Measurements from ENCODE around the gene TMEM205. TPM values are rescaled to one million over a fixed set of nuclear protein-coding genes. Genes with fewer than 3 reads are reported as not detected.
A peak's percentile ranks its signal among the peaks of the same experiment; 100 is the strongest.
"Not testable (repeated sequence)": the region's sequence is repeated elsewhere in the genome, so short reads cannot be mapped to it uniquely, and the experiment has no call there.

Gene TMEM205
- total RNA-seq, 4 donors from 2014 or later, result 77.6 to 212 (median 168) TPM

GRCh38 chr19:11338569-11339253 is 7.4 kb downstream of the TMEM205 start:
- Histone ChIP-seq H3K36me3 (peaks cover 0 to 27% (median 0%) of the 10 kb centered on the region in 3 donors), H3K27ac (peak overlapping the region; percentile 55 to 79 (median 78)), H3K4me1 (peaks cover 0 to 26% (median 9%) of the 10 kb centered on the region in 4 donors), H3K4me3 (peak overlapping the region; percentile 61 to 74 (median 66)), H3K27me3 (no peaks in the 10 kb centered on the region), H3K9me3 (no peaks in the 10 kb centered on the region)
- DNase-seq, result no peak
- no peak for TF ChIP-seq POLR2A (IDR thresholded peaks at IDR 0.05)
- no peak for TF ChIP-seq CTCF (IDR thresholded peaks at IDR 0.05)

GRCh38 chr19:11338121-11338520 is 7.9 kb downstream of the TMEM205 start:
- peak overlapping the region in 2 of 4 donors; percentile 76 to 79 for H3K27ac ChIP-seq
- H3K4me1 ChIP-seq, result peaks cover 0 to 21% (median 9%) of the 10 kb centered on the region in 4 donors
- TF ChIP-seq CTCF (IDR thresholded peaks at IDR 0.05), result no peak
- no peak for TF ChIP-seq POLR2A (IDR thresholded peaks at IDR 0.05)
- no peaks in the 10 kb centered on the region for H3K9me3 ChIP-seq
- no peak for DNase-seq
- H3K27me3 ChIP-seq, result no peaks in the 10 kb centered on the region
- peak overlapping the region in 2 of 4 donors; percentile 68 to 74 for H3K4me3 ChIP-seq
- H3K36me3 ChIP-seq, result peaks cover 0 to 33% (median 0%) of the 10 kb centered on the region in 3 donors

- peaks cover 0 to 39% (median 0%) of the 10 kb centered on the region in 3 donors for H3K36me3 ChIP-seq
Measured at GRCh38 chr19:11337080-11337479, 9.0 kb downstream of the TMEM205 start.

GRCh38 chr19:11335449-11336146 is 10.5 kb downstream of the TMEM205 start:
- Histone ChIP-seq H3K27ac (no peak overlapping the region), H3K9me3 (no peaks in the 10 kb centered on the region), H3K4me3 (no peak overlapping the region), H3K27me3 (no peaks in the 10 kb centered on the region), H3K4me1 (peaks cover 0 to 21% (median 9%) of the 10 kb centered on the region in 4 donors), H3K36me3 (peaks cover 0 to 39% (median 0%) of the 10 kb centered on the region in 3 donors)
- no peak for DNase-seq
- no peak for TF ChIP-seq POLR2A (IDR thresholded peaks at IDR 0.05)
- no peak for TF ChIP-seq CTCF (IDR thresholded peaks at IDR 0.05)

More at GRCh38 chr19:11337080-11337479, 9.0 kb downstream of the TMEM205 start:
- no peak overlapping the region for H3K27ac ChIP-seq
- DNase-seq, result no peak
- H3K27me3 ChIP-seq, result no peaks in the 10 kb centered on the region
- H3K4me3 ChIP-seq, result no peak overlapping the region
- no peak for TF ChIP-seq CTCF (IDR thresholded peaks at IDR 0.05)
- TF ChIP-seq POLR2A (IDR thresholded peaks at IDR 0.05), result no peak
- H3K4me1 ChIP-seq, result peaks cover 0 to 21% (median 9%) of the 10 kb centered on the region in 4 donors
- H3K9me3 ChIP-seq, result no peaks in the 10 kb centered on the region

GRCh38 chr19:11333838-11334237 is 12.2 kb downstream of the TMEM205 start:
- not testable (repeated sequence) for DNase-seq, H3K4me3 ChIP-seq, H3K27ac ChIP-seq, H3K9me3 ChIP-seq, H3K27me3 ChIP-seq
- Histone ChIP-seq H3K4me1 (peaks cover 0 to 10% (median under 1%) of the 10 kb centered on the region in 4 donors), H3K36me3 (peaks cover 0 to 39% (median 0%) of the 10 kb centered on the region in 3 donors)

- Histone ChIP-seq H3K27ac (no peak overlapping the region), H3K27me3 (no peaks in the 10 kb centered on the region), H3K4me3 (no peak overlapping the region), H3K9me3 (no peaks in the 10 kb centered on the region), H3K36me3 (peaks cover 0 to 39% (median 0%) of the 10 kb centered on the region in 3 donors), H3K4me1 (peaks cover 0 to under 1% (median 0%) of the 10 kb centered on the region in 4 donors)
- TF ChIP-seq POLR2A (IDR thresholded peaks at IDR 0.05) (no peak), CTCF (IDR thresholded peaks at IDR 0.05) (no peak)
- no peak for DNase-seq
Measured at GRCh38 chr19:11332822-11333221, 13.2 kb downstream of the TMEM205 start.
